ENCODE measurements around the gene LSM2.

GRCh38 chr6:31762356-31762755, 44.4 kb downstream of the LSM2 start, which contains the start of gene SAPCD1:
- TF ChIP-seq E2F5 (CRISPR knock-in tag; IDR thresholded peaks at IDR 0.05) (no peak), ZFX (CRISPR knock-in tag; IDR thresholded peaks at IDR 0.05) (no peak), SETDB1 (IDR thresholded peaks at IDR 0.05; ENCODE audit: low read length) (no peak), MAFK (IDR thresholded peaks at IDR 0.05; ENCODE audit: low read length) (no peak), MAX (CRISPR knock-in tag; IDR thresholded peaks at IDR 0.05) (no peak), XRCC3 (IDR thresholded peaks at IDR 0.05) (no peak), NCOA1 (IDR thresholded peaks at IDR 0.05; ENCODE audit: low read depth) (no peak), JUNB (CRISPR knock-in tag; conservative IDR thresholded peaks at IDR 0.05) (no peak), FOSL1 (tag; conservative IDR thresholded peaks at IDR 0.05) (no peak), CTCF (IDR thresholded peaks at IDR 0.05 in 2 of 3, conservative IDR thresholded peaks at IDR 0.05 in 1 of 3; ENCODE audit: insufficient read depth in 2 of 3, low read depth in 1 of 3, low read length in 3 of 3) (no peak), ZBTB8A (IDR thresholded peaks at IDR 0.05; ENCODE audit: partially characterized antibody) (no peak), NFYB (IDR thresholded peaks at IDR 0.05; ENCODE audit: extremely low read depth, insufficient read length) (no peak), TCF7 (IDR thresholded peaks at IDR 0.05; ENCODE audit: borderline replicate concordance) (no peak), SIN3A (IDR thresholded peaks at IDR 0.05; ENCODE audit: borderline replicate concordance in 2 of 2, control insufficient read depth in 1 of 2, low read depth in 2 of 2, low read length in 2 of 2) (no peak)
